ENCODE results near the gene NMUR1. TPM values are rescaled to one million over a fixed set of nuclear protein-coding genes. Genes with fewer than 3 reads are reported as not detected.

The NMUR1 gene
- polyA plus RNA-seq, 2 of the 4 experiments (the other 2 are of a cell fraction) = not detected

DNA sequence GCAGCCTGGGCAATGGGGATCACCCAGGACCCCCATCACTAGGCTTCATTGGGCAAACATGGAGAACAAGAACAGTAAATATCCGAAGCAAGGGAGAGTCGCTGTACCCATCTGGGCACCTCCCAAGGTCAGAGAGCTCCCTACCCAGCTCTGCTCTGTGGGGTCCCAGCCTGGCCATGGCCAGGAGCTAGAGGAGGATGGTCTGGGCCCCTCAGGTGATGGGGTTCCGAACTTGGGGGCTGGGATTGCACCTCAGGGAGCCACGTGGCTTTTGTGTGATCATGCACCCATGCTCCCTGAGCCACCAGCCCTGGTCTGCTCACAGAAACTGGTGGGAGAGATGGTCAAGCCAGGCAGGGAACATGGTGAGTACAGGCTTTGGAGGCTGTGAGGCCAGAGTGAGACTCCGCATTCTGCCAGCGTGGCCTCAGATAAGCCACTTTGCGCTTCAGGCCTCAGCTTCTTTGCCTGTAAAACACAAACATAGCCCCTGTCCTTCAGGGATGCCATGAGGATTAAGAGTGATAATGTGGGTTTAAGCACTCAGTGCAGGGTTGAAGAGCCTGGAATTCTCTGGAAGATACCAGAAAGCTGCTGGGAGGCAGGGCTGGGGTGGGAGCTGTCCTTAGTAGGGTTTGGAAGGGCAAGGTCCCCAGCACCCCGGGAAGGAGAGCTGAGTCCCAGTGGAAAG is 3.0 kb upstream of the NMUR1 start:
- POLR2A ChIA-PET = no interaction called here
- WGBS (ENCODE audit: missing lambda C conversion rate) = 66% methylated on average over 5 of the region's 8 CpGs
- ATAC-seq (no peak; a peak in 1 of 6 replicates), DNase-seq (ENCODE audit: low read depth in 1 of 2, low spot score in 1 of 2) (no peak), FAIRE-seq (no peak)
- Histone ChIP-seq H3K4me3 (no peak overlapping the region), H3K9me3 (no peaks in the 10 kb centered on the region), H3K27ac (no peak overlapping the region), H3K4me2 (no peak overlapping the region), H3K4me1 (peaks cover 4% of the 10 kb centered on the region; the same call in 1 of the 3 replicates)
- no peak for TF ChIP-seq RNF2 (IDR thresholded peaks at IDR 0.05; ENCODE audit: borderline replicate concordance, low read depth)
- CTCF ChIA-PET = interaction anchor here (0.8 to 3.3 kb wide), 8 partner anchors 15 to 181 kb away, joined by 3 to 15 read pairs (median 6); no protein-coding TSS in a partner anchor

DNA sequence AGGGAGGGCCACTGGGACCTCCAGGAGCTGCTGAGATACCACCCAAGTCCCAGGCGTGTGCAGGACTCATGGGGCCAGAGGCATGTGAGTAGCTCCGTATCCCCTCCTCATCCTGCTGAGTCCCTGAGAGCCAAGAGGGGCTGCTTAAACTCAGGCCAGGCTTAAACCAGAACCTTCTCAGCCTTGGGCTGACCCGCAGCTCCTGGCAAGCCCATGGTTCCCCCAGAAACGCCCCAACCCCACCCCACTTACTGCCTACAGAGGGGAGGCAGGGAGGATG is 2.5 kb upstream of the NMUR1 start:
- no peak for FAIRE-seq
- ChIA-PET CTCF (interaction anchor here (0.6 to 3.3 kb wide), 9 partner anchors 10 to 182 kb away, joined by 3 to 15 read pairs (median 6); no protein-coding TSS in a partner anchor), POLR2A (interaction anchor here (1.0 kb wide), 1 partner anchor 19 kb away, joined by 3 read pairs; no protein-coding TSS in a partner anchor)
- H3K4me3 ChIP-seq = no peak overlapping the region
- no peaks in the 10 kb centered on the region for H3K9me3 ChIP-seq
- ATAC-seq = no peak
- H3K4me1 ChIP-seq = peaks cover 4% of the 10 kb centered on the region; the same call in 1 of the 3 replicates
- H3K27ac ChIP-seq = no peak overlapping the region
- 100% methylated on average over 2 of the region's 4 CpGs for WGBS (ENCODE audit: missing lambda C conversion rate)
- no peak for DNase-seq (ENCODE audit: low read depth in 1 of 2, low spot score in 1 of 2)
- TF ChIP-seq HOXA7 (CRISPR knock-in tag; IDR thresholded peaks at IDR 0.05) (no peak), CBX2 (IDR thresholded peaks at IDR 0.05; ENCODE audit: borderline replicate concordance, low read depth) (no peak), GATA3 (IDR thresholded peaks at IDR 0.05; ENCODE audit: borderline replicate concordance) (no peak), BHLHE40 (IDR thresholded peaks at IDR 0.05; ENCODE audit: low read depth, low read length) (no peak), NPAS2 (CRISPR knock-in tag; IDR thresholded peaks at IDR 0.05; ENCODE audit: borderline replicate concordance) (no peak), HOXB5 (CRISPR knock-in tag; IDR thresholded peaks at IDR 0.05) (no peak), POLR2A (IDR thresholded peaks at IDR 0.05; ENCODE audit: low read length) (no peak), CHD4 (IDR thresholded peaks at IDR 0.05; ENCODE audit: borderline replicate concordance) (no peak), MAZ (IDR thresholded peaks at IDR 0.05; ENCODE audit: borderline replicate concordance, low read depth, low read length) (no peak)
- TF ChIP-seq, protein P1, sequence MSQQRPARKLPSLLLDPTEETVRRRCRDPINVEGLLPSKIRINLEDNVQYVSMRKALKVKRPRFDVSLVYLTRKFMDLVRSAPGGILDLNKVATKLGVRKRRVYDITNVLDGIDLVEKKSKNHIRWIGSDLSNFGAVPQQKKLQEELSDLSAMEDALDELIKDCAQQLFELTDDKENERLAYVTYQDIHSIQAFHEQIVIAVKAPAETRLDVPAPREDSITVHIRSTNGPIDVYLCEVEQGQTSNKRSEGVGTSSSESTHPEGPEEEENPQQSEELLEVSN (IDR thresholded peaks at IDR 0.05; ENCODE audit: borderline replicate concordance, low read depth) = no peak
- H3K4me2 ChIP-seq = no peak overlapping the region

DNA sequence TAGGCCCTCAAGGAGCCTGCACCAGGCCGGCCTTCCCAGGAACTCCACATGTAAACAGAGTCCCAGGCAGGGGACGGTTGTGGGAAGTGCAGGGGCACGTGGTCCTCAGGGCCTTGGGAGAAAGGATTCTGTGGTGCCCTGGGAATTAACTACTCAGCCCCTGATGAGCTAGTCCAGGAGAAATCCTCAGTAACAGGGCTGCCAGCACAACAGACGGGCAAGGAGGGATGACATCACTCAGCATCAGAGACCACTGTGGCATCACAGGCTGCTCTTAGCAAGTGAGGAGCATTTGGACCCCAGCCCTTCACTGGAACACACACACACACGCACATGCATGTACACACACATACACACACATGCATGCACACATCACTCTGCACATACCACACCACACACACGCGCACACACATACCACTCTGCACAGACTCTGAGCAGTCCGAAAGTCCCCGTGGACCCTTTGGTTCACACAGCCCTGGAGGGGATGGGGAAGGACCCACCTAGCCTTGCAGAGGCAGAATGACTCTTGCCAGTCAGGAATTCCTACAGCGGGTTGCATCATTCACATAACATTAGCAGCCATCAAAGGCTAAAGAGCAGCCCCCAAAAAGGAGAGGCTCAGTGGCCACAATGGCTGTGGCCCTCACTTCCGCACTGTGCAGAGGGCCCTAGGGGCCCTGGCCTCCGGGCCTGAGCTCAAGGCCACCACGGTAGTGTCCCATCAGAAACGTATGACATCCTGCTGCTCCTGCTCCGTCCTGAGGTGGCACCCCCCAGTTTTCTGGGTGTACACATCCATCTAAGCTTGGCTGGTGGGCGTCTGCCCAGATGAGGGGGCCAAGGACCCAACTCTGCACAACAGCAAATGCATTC is 1.9 kb upstream of the NMUR1 start:
- 81% methylated on average over 16 of the region's 16 CpGs for WGBS (ENCODE audit: missing lambda C conversion rate)
- TF ChIP-seq FOXS1 (CRISPR knock-in tag; IDR thresholded peaks at IDR 0.05) (no peak), MAZ (IDR thresholded peaks at IDR 0.05; ENCODE audit: borderline replicate concordance, low read depth, low read length) (no peak), CEBPB (IDR thresholded peaks at IDR 0.05) (no peak), GATA3 (IDR thresholded peaks at IDR 0.05; ENCODE audit: borderline replicate concordance) (no peak), FOSL2 (IDR thresholded peaks at IDR 0.05) (no peak), FOSL2 (CRISPR knock-in tag; IDR thresholded peaks at IDR 0.05) (no peak), ZC3H11A (IDR thresholded peaks at IDR 0.05) (no peak), HOXB5 (CRISPR knock-in tag; IDR thresholded peaks at IDR 0.05) (no peak), ZNF302 (CRISPR knock-in tag; IDR thresholded peaks at IDR 0.05) (no peak)
- TF ChIP-seq, protein P2, sequence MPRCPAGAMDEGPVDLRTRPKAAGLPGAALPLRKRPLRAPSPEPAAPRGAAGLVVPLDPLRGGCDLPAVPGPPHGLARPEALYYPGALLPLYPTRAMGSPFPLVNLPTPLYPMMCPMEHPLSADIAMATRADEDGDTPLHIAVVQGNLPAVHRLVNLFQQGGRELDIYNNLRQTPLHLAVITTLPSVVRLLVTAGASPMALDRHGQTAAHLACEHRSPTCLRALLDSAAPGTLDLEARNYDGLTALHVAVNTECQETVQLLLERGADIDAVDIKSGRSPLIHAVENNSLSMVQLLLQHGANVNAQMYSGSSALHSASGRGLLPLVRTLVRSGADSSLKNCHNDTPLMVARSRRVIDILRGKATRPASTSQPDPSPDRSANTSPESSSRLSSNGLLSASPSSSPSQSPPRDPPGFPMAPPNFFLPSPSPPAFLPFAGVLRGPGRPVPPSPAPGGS (IDR thresholded peaks at IDR 0.05) = no peak
- Histone ChIP-seq H3K4me3 (no peak overlapping the region), H3K9me3 (no peaks in the 10 kb centered on the region), H3K27ac (no peak overlapping the region), H3K4me1 (peaks cover 4% of the 10 kb centered on the region; the same call in 1 of the 3 replicates), H3K4me2 (no peak overlapping the region)
- POLR2A ChIA-PET = interaction anchor here (1.0 kb wide), 1 partner anchor 18 kb away, joined by 3 read pairs; no protein-coding TSS in a partner anchor
- DNase-seq (ENCODE audit: low read depth in 1 of 2, low spot score in 1 of 2) = no peak
- CTCF ChIA-PET = interaction anchor here (0.6 to 3.6 kb wide), 10 partner anchors 9 to 182 kb away, joined by 3 to 15 read pairs (median 5); no protein-coding TSS in a partner anchor
- ATAC-seq = no peak
- FAIRE-seq = no peak

Data from A549 (cell line).